NCI-H2171 treated with DMSO at 0.1 percent for 48 hours (cell line): ENCODE results near the gene DNAJB6.
A peak's percentile ranks its signal among the peaks of the same experiment; 100 is the strongest.

ENCODE experiments used
- DNase-seq: peaks from one replicate; lab custom pipeline; 2025; lab: John Stamatoyannopoulos, UW

The DNAJB6 gene

DNA sequence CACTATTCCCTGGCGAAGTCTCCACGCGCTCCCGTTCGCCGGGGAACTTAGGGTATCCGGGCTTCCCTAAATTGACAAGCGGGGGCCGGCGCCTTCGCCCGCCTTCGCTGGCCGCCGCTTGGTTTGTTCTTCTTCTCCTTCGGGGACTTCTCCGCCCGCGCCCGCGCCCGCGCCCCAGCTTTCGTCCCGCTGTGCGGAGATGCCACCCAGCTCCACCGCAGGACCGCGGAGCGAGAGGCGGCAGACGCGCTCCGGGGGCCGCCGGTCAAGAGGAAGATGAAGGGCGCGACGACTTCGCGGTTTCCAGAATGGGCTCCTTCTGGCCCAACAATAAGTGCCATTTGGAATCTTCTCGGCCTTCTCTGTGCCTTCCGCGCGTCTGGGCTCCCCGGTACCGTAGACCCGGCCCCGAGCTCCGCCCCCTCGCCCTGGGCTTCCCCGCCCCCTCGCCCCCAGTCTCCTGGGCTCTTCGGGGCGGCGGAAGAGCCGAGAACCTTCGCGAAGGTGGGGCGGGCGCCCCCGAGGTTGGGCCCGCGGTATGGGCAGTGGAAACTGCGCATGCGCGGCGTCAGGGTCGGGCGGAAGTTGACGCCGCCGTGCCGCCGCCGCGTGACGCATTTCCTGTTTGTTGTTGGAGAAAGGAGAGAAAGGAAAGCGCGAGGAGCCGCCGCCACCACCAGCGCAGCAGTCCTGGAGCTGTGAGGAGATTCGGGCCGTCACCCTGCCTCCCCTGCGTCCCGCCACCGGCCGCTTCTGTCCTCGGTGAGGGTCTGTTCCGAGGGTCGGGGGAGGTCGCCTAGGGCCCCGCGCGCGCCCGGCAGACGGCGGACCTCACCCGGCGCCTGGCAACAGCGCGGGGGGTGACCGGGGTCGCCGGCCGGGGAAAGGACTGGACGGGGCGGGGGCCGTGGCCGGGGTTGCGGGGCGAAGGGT, at the start of gene DNAJB6:
Gene DNAJB6 (plus strand): TSS at position 622 of the 933 bp plus-strand sequence. CDS start 21,569 bp downstream, outside the sequence.
- peak; percentile 90 for DNase-seq

DNA sequence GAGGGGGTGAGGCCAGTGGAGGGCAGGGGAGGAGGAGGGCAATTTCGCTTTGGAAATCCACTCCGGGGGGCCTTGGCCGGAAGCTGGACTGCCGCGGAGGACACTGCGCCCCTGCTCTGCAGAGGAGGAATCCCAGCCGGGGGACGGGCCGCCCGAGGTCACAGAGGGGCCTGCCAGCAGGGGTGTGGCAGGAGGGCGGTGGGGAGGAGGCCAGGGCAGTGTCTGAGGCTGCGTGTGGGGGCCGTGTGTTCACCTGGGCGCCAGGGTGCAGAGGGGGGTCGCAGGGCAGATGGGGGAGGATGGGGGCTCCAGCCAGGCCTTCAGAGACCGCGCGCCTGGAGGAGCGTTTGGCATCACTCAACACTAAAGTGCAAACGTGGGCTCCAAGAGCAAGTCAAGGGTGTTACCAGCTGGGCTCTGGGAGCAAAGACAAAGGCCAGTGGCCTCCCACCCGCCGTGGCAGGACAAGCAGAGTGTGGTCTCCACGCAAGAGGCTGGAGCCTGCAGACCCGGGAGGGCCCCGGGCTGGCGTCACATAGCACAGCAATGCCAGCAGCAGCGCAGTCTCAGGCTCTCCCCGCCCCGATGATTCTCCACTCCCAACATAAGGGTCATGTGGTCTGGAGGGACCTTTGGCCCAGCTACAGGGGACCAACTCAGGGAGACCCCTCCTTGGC, 45.3 kb upstream of the DNAJB6 start:
- DNase-seq: no peak

GRCh38 chr7:157292258-157292657, 44.5 kb upstream of the DNAJB6 start:
- no peak for DNase-seq

GRCh38 chr7:157292770-157293412, 43.9 kb upstream of the DNAJB6 start:
- no peak for DNase-seq

DNA sequence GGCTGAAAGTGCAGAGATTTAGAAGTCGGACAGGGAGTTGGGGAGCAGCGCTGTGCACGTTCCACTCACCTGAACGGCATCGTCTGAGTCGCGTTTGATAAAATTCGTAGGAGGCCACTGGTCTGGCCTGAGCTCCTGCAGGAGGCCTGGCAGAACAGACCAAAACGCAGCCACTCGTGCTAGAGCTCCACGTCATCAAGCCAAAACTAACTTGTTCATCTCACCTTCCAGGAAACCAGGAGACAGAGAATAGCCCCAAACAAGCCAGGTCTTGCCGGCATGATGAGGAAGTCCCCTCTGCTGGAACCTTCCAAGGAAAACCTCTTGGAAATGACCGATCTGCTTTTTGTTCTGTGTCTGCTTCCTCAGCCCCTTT, 43.4 kb upstream of the DNAJB6 start:
- DNase-seq: no peak

- no peak for DNase-seq
Measured at GRCh38 chr7:157294773-157295172, 42.0 kb upstream of the DNAJB6 start.

DNA sequence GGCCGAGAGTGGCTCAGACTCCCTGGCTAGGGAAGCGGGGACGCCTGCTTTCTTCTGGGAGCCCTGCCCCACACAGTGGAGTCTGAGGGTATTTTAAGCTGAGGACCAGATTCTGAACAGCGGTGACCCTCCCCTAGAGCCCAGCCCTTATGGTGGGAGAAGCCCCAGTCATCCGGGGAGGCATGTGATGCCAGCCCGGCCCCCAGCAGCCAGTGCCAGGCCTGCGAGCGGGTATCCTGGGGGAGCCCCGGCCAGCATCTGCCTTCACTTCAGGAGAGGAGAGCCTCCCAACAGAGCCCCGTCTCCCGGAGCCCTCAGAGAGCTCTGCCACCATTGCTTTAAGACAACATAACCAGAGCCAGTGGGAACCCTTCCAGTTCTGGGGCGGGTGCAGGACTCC, 41.5 kb upstream of the DNAJB6 start:
- DNase-seq: no peak

DNA sequence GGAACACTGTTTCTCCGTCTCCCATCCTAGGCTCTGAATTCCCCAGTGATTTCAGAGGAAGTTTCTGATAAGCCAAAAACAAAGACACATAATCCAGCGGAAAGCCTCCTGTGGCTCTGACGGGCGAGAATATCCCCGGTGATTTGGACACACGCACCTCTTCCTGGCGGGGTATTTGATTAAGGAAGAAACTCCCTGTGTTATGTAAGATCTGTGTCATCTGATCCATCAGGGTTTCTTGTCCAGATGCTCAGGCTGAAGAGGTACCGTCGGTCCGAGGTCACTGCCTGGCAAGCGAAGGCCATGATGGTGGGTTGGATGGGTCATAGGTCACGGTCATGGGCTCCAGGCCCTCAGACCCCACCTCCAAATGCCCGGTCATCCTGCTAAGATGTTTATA, 39.6 kb upstream of the DNAJB6 start:
- DNase-seq: no peak

GRCh38 chr7:157299317-157299612, 37.5 kb upstream of the DNAJB6 start:
- DNase-seq: no peak

GRCh38 chr7:157299613-157300368, 37.0 kb upstream of the DNAJB6 start:
- DNase-seq: no peak

- DNase-seq: no peak
Measured at GRCh38 chr7:157300369-157300825, 36.4 kb upstream of the DNAJB6 start.

DNA sequence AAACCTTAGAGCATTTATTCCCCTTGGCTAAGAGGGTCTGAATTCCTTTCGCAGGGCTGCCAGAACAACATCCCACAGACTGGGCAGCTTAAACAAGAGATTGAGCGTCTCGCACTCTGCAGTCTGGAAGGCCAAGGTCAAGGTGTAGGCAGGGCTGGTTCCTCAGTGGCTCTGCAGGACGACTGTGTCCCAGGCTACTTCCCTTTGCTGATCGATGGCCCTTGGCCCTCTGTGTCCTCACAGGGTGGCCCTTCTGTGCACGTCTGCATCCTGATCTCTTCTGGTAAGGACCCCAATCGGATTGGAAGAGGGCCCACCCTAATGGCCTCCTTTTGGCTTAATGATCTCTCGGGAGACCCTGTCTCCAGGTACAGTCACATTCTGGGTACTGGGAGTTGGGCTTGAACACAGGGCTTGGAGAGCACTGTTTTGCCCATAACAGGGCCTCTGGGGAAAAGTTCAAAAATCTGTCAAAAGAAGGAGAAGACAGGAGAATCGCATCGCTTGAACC, 35.1 kb upstream of the DNAJB6 start:
- DNase-seq: no peak

DNA sequence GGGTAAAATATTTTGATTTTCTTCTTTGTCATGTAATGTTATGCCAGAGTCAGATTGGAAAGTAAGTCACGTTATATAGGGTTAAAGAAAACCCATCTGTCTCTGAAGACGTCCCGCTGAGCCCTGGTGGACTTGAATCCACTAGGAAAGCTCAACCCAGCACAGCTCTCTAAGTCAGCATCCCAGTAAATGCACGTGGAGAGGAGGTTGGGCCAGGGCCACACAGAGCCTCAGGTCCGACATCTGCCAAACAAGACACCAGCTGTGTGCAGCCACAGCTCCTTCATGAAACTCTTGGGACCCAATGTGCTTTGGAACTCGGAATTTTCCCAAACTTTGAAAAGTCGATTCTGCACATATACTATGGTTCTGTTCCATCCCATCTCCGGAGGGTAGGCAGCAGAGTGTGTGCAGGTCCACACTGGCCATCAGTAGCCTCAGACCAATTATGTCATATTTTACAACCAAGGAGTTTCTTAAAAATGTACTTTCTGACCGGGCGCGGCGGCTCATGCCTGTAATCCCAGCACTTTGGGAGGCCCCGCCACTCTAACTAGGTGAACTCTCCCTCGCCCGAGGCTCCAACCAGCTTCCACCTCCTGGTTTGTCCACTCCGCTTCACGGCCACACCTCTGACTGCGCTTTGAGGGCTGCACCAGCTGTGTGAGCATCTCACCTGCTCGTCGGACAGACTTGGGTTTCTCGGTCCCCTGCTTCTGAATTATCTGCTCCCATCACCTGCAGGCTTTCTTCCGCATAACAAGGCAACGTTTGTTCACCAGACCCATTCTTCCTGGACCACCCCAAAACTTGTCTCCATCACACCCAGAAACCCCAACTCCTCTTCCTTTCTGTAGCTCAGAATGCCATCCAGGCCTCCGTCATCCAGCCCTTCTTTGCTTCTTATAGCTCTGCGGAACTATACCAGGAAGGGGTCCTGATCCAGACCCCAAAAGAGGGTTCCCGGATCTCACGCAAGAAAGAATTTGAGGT, 29.7 kb upstream of the DNAJB6 start:
- DNase-seq: no peak

- DNase-seq: no peak
Measured at GRCh38 chr7:157309988-157310668, 26.7 kb upstream of the DNAJB6 start.

GRCh38 chr7:157310676-157311185, 26.1 kb upstream of the DNAJB6 start:
- no peak for DNase-seq

DNA sequence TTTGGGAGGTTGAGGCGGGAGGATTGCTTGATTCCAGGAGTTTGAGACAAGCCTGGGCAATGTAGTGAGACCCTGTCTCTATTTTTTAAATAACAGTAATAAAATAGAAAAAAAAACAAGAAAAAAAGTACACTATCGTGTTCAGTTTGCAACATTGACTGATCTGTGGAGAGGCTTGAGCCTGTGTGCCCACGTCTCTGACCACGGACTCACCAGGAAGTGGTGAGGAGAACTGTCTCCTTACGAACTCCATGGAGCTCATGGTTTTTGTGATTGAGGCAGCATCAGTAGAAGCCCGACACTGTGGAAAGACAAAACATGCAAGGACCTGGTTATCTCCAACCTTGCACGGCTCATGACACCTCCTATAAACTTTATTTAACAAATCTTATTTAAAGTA, 23.9 kb upstream of the DNAJB6 start:
- no peak for DNase-seq

DNA sequence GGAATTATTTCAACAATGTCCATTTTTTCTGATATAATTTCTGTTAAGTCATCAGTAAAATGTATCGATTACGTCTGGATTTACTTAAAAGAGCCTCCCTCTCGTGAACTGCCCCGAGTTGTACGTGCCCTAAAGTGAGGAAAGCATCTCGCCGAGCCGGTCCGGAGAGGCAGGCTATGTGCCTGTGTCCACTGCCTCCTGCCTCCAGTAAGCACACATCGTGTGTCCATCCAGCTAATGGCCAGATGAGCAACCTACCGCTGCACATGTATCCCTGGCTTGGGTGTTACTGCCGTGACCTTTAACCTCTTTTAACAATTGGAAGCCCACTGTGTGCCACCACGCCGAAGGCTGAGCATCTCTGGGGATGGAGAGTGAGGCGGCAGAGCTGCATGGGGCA, 23.2 kb upstream of the DNAJB6 start:
- no peak for DNase-seq

DNA sequence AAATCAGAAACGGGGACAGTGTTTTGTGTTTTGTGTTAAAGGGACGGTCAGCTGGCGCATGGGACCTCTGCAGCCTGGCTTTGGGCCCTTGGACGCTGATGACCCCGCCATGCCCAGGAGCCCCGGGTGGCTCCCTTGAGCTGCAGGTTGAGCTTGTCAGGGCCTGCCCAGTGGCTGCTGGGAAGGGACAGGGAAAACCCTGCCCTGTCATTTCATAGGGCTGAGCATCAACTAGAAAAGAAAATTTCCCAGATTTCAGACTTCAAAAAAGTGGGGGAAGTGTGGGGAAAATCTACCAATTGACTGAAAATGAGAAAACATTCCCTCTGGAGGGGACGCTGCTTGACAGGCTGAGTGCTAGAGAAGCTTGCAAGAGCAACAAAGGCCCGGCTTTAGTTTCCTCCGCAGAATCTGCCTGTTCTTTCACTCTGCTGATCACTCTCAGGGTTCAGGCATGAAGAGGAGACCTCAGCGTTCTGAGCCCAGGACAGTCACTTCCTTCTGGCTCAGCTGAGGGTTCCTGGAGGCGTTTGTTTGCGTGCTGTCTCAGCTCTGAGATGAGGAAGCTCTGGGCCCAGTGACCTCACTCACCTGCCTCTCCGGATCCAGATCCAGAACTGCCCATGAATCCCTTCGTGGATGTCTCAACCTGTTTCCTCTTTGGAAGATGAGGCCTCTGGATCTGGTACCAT, 18.6 kb upstream of the DNAJB6 start:
- no peak for DNase-seq

- DNase-seq: no peak
Measured at GRCh38 chr7:157320608-157320980, 16.2 kb upstream of the DNAJB6 start.
